CD4-positive, CD25-positive, alpha-beta regulatory T cell (primary cell): ENCODE measurements around the gene STK38. TPM values are rescaled to one million over a fixed set of nuclear protein-coding genes. Genes with fewer than 3 reads are reported as not detected.

Experiments used
- ATAC-seq, 2 donors: fragments of 150-1000 bp; cut with Tn5 transposase; one replicate each; pipeline ENCODE4 v1.10.0; 2021; ENCODE audit warnings: low read depth in 2 of 2, moderate number of reproducible peaks in 2 of 2, moderate library complexity in 1 of 2
- DNase-seq, 3 donors: peaks; one replicate each; pipeline versions ENCODE4 v3.0.0 to v3.0.0-alpha.2; 2012 to 2022; ENCODE audit warnings: mixed read lengths in 1 of 3
- H3K27ac ChIP-seq: one replicate; pipeline ENCODE4 v1.7.0; 2013; ENCODE audit warnings: mild to moderate bottlenecking, low read length; ENCODE audit not compliant: insufficient read depth, poor library complexity, severe bottlenecking
- H3K27me3 ChIP-seq: one replicate; pipeline ENCODE4 v1.7.0; 2013; ENCODE audit warnings: low read length; ENCODE audit not compliant: control insufficient read depth, insufficient read depth
- H3K36me3 ChIP-seq: one replicate; pipeline ENCODE4 v1.7.0; 2013; ENCODE audit warnings: mild to moderate bottlenecking, low read length, moderate library complexity; ENCODE audit not compliant: control insufficient read depth, insufficient read depth
- H3K4me1 ChIP-seq: 2 replicates; pipeline ENCODE4 v1.7.0; 2013; ENCODE audit warnings: mild to moderate bottlenecking, low read length; ENCODE audit not compliant: insufficient read depth, control insufficient read depth, poor library complexity, severe bottlenecking
- H3K4me3 ChIP-seq: one replicate; pipeline ENCODE4 v1.7.0; 2013; ENCODE audit warnings: low read depth, mild to moderate bottlenecking, low read length, moderate library complexity
- H3K9me3 ChIP-seq, 2 experiments: 1 replicate in 1 of 2; 2 replicates in 1 of 2; pipeline ENCODE4 v1.7.0; 2013; ENCODE audit warnings: low read length in 2 of 2, mild to moderate bottlenecking in 1 of 2, moderate library complexity in 1 of 2; ENCODE audit not compliant: control insufficient read depth in 2 of 2
- H3K27ac Mint-ChIP-seq, 3 donors: one replicate each; pipeline ENCODE4 v1.8.0; 2020 to 2022; ENCODE audit warnings: mild to moderate bottlenecking in 3 of 3, mixed read lengths in 3 of 3, moderate library complexity in 2 of 3
- H3K27me3 Mint-ChIP-seq: one replicate; pipeline ENCODE4 v1.8.0; 2022; ENCODE audit warnings: mild to moderate bottlenecking, mixed read lengths
- H3K36me3 Mint-ChIP-seq: one replicate; pipeline ENCODE4 v1.8.0; 2020; ENCODE audit warnings: mixed read lengths
- H3K4me1 Mint-ChIP-seq, 4 donors: one replicate each; pipeline ENCODE4 v1.8.0; 2020 to 2022; ENCODE audit warnings: mixed read lengths in 4 of 4, mild to moderate bottlenecking in 1 of 4
- H3K4me3 Mint-ChIP-seq, 4 donors: one replicate each; pipeline ENCODE4 v1.8.0; 2020 to 2022; ENCODE audit warnings: mild to moderate bottlenecking in 4 of 4, mixed read lengths in 4 of 4, moderate library complexity in 3 of 4
- H3K9me3 Mint-ChIP-seq, 7 donors: one replicate each; pipeline ENCODE4 v1.8.0; 2020 to 2022; ENCODE audit warnings: mixed read lengths in 7 of 7, mild to moderate bottlenecking in 3 of 7, moderate library complexity in 2 of 7
- polyA plus RNA-seq, 4 donors: library from polyadenylated mRNA; unstranded; fragments of 300-500 nt; fragmentation: Illumina TruSeq; gene quantifications; one replicate each; pipeline ENCODE4 v1.2.3, GENCODE V29; 2021
- total RNA-seq: library from RNA; stranded (reverse); gene quantifications from one replicate; pipeline ENCODE4 v1.2.3, GENCODE V29; 2022

Gene STK38
- total and polyA plus RNA-seq, 5 donors from 2014 or later, result 92.8 to 126 (median 106) TPM

- Mint-ChIP-seq H3K36me3 (peaks cover 74% of the 10 kb centered on the region), H3K4me1 (peaks cover 43 to 87% (median 64%) of the 10 kb centered on the region in 4 donors), H3K4me3 (peak overlapping the region in 3 of 4 donors; percentile 48 to 84 (median 62)), H3K27ac (peak overlapping the region; percentile 15 to 81 (median 51)), H3K9me3 (no peaks in the 10 kb centered on the region), H3K27me3 (no peaks in the 10 kb centered on the region)
- Histone ChIP-seq H3K4me3 (no peak overlapping the region), H3K36me3 (peaks cover 77% of the 10 kb centered on the region), H3K4me1 (peaks cover 53% of the 10 kb centered on the region), H3K27me3 (no peaks in the 10 kb centered on the region), H3K9me3 (no peaks in the 10 kb centered on the region), H3K27ac (peak overlapping the region; percentile 14)
- DNase-seq (no peak), ATAC-seq (no peak)
Observed at GRCh38 chr6:36536873-36537547, 10.3 kb downstream of the STK38 start.

- no peaks in the 10 kb centered on the region for H3K9me3 ChIP-seq
- H3K4me1 ChIP-seq, result peaks cover 36% of the 10 kb centered on the region
- no peaks in the 10 kb centered on the region for H3K27me3 ChIP-seq
- H3K27ac ChIP-seq, result no peak overlapping the region
- Mint-ChIP-seq H3K36me3 (peaks cover 69% of the 10 kb centered on the region), H3K4me3 (peak overlapping the region in 2 of 4 donors; percentile 26 to 64), H3K4me1 (peaks cover 35 to 88% (median 63%) of the 10 kb centered on the region in 4 donors), H3K9me3 (no peaks in the 10 kb centered on the region), H3K27ac (peak overlapping the region in 2 of 3 donors; percentile 31 to 87), H3K27me3 (no peaks in the 10 kb centered on the region)
- ATAC-seq (no peak), DNase-seq (no peak)
- peak overlapping the region; percentile 39 for H3K4me3 ChIP-seq
- H3K36me3 ChIP-seq, result peaks cover 85% of the 10 kb centered on the region
Observed at GRCh38 chr6:36533321-36533720, 14.0 kb downstream of the STK38 start.

- Histone ChIP-seq H3K36me3 (peaks cover 79% of the 10 kb centered on the region), H3K27ac (no peak overlapping the region), H3K9me3 (no peaks in the 10 kb centered on the region), H3K27me3 (no peaks in the 10 kb centered on the region), H3K4me1 (peaks cover 21% of the 10 kb centered on the region), H3K4me3 (no peak overlapping the region)
- DNase-seq (no peak), ATAC-seq (no peak)
- no peaks in the 10 kb centered on the region for H3K27me3 Mint-ChIP-seq
- no peak overlapping the region for H3K27ac Mint-ChIP-seq
- peaks cover 23 to 67% (median 41%) of the 10 kb centered on the region in 4 donors for H3K4me1 Mint-ChIP-seq
- H3K9me3 Mint-ChIP-seq, result no peaks in the 10 kb centered on the region
- peaks cover 55% of the 10 kb centered on the region for H3K36me3 Mint-ChIP-seq
- no peak overlapping the region for H3K4me3 Mint-ChIP-seq
Observed at GRCh38 chr6:36526066-36526465, 21.2 kb downstream of the STK38 start.

GRCh38 chr6:36525346-36525745 is 21.9 kb downstream of the STK38 start:
- no peak for ATAC-seq

GRCh38 chr6:36524871-36525270 is 22.4 kb downstream of the STK38 start:
- ATAC-seq, result no peak
- Mint-ChIP-seq H3K27me3 (no peaks in the 10 kb centered on the region), H3K27ac (peak overlapping the region in 2 of 3 donors; percentile 35 to 62), H3K4me1 (peaks cover 32 to 69% (median 46%) of the 10 kb centered on the region in 4 donors), H3K36me3 (peaks cover 64% of the 10 kb centered on the region), H3K9me3 (no peaks in the 10 kb centered on the region), H3K4me3 (no peak overlapping the region)
- H3K27ac ChIP-seq, result no peak overlapping the region
- no peak for DNase-seq
- no peak overlapping the region for H3K4me3 ChIP-seq
- H3K9me3 ChIP-seq, result no peaks in the 10 kb centered on the region
- no peaks in the 10 kb centered on the region for H3K27me3 ChIP-seq
- peaks cover 22% of the 10 kb centered on the region for H3K4me1 ChIP-seq
- H3K36me3 ChIP-seq, result peaks cover 80% of the 10 kb centered on the region

More at GRCh38 chr6:36525346-36525745, 21.9 kb downstream of the STK38 start:
- Mint-ChIP-seq H3K27me3 (no peaks in the 10 kb centered on the region), H3K4me3 (no peak overlapping the region), H3K36me3 (peaks cover 59% of the 10 kb centered on the region), H3K4me1 (peaks cover 27 to 67% (median 42%) of the 10 kb centered on the region in 4 donors), H3K9me3 (no peaks in the 10 kb centered on the region), H3K27ac (peak overlapping the region; percentile 35 to 85 (median 39))
- Histone ChIP-seq H3K9me3 (no peaks in the 10 kb centered on the region), H3K4me3 (no peak overlapping the region), H3K27ac (no peak overlapping the region), H3K4me1 (peaks cover 21% of the 10 kb centered on the region), H3K27me3 (no peaks in the 10 kb centered on the region), H3K36me3 (peaks cover 79% of the 10 kb centered on the region)
- DNase-seq, result no peak

GRCh38 chr6:36523936-36524499 is 23.3 kb downstream of the STK38 start:
- H3K4me3 ChIP-seq, result no peak overlapping the region
- Mint-ChIP-seq H3K27ac (peak overlapping the region in 1 of 3 donors; percentile 12), H3K4me3 (no peak overlapping the region), H3K4me1 (peaks cover 30 to 70% (median 44%) of the 10 kb centered on the region in 4 donors), H3K9me3 (no peaks in the 10 kb centered on the region), H3K27me3 (no peaks in the 10 kb centered on the region), H3K36me3 (peaks cover 62% of the 10 kb centered on the region)
- no peak for ATAC-seq
- no peaks in the 10 kb centered on the region for H3K9me3 ChIP-seq
- peaks cover 80% of the 10 kb centered on the region for H3K36me3 ChIP-seq
- no peak overlapping the region for H3K27ac ChIP-seq
- DNase-seq, result no peak
- no peaks in the 10 kb centered on the region for H3K27me3 ChIP-seq
- peaks cover 26% of the 10 kb centered on the region for H3K4me1 ChIP-seq

GRCh38 chr6:36523451-36523850 is 23.8 kb downstream of the STK38 start:
- H3K36me3 Mint-ChIP-seq, result peaks cover 65% of the 10 kb centered on the region
- peak overlapping the region in 2 of 3 donors; percentile 12 to 49 for H3K27ac Mint-ChIP-seq
- Histone ChIP-seq H3K9me3 (no peaks in the 10 kb centered on the region), H3K27ac (no peak overlapping the region), H3K4me3 (no peak overlapping the region), H3K4me1 (peaks cover 26% of the 10 kb centered on the region), H3K27me3 (no peaks in the 10 kb centered on the region), H3K36me3 (peaks cover 81% of the 10 kb centered on the region)
- no peak overlapping the region for H3K4me3 Mint-ChIP-seq
- no peaks in the 10 kb centered on the region for H3K27me3 Mint-ChIP-seq
- ATAC-seq (no peak), DNase-seq (no peak)
- peaks cover 33 to 70% (median 46%) of the 10 kb centered on the region in 4 donors for H3K4me1 Mint-ChIP-seq
- no peaks in the 10 kb centered on the region for H3K9me3 Mint-ChIP-seq
